OCI-LY3 (cell line): ENCODE data around the gene TGM5.

ENCODE experiments used
- H2AFZ ChIP-seq: fragments of 200-600, 300-600 bp; shearing (Covaris generic); 2 replicates; pipeline ENCODE4 v1.6.0; 2014; ENCODE audit warnings: antibody characterized with exemption, low read depth, low read length
- H3K27ac ChIP-seq: fragments of 200-600, 300-600 bp; sonication (generic); 2 replicates; pipeline ENCODE4 v1.5.1; 2014; ENCODE audit warnings: mild to moderate bottlenecking, low read length, moderate library complexity, mixed read lengths
- H3K27me3 ChIP-seq: fragments of 200-600, 300-600 bp; sonication (generic); 2 replicates; pipeline ENCODE4 v1.6.1; 2014; ENCODE audit warnings: low read depth, low read length, mixed read lengths
- H3K36me3 ChIP-seq: fragments of 200-600, 300-600 bp; sonication (generic); replicated peaks from 2 replicates; pipeline ENCODE3; 2014; ENCODE audit warnings: low read depth, low read length, mixed read lengths
- H3K4me1 ChIP-seq: fragments of 300-600, 200-600 bp; sonication (generic); 2 replicates; pipeline ENCODE4 v1.6.1; 2014; ENCODE audit warnings: low read length, mixed read lengths
- H3K4me2 ChIP-seq: fragments of 200-600, 300-600 bp; sonication (generic); 2 replicates; pipeline ENCODE4 v1.6.1; 2014; ENCODE audit warnings: low read length, mixed read lengths
- H3K4me3 ChIP-seq: fragments of 300-600, 200-600 bp; sonication (generic); 2 replicates; pipeline ENCODE4 v1.5.1; 2014; ENCODE audit warnings: antibody characterized with exemption, mild to moderate bottlenecking, low read length, moderate library complexity
- H3K79me2 ChIP-seq: fragments of 300-600, 200-600 bp; shearing (Covaris generic); 2 replicates; pipeline ENCODE4 v1.6.1; 2014; ENCODE audit warnings: mild to moderate bottlenecking, low read length, mixed read lengths
- H3K9ac ChIP-seq: fragments of 300-600, 200-600 bp; shearing (Covaris generic); 2 replicates; pipeline ENCODE4 v1.6.0; 2014; ENCODE audit warnings: mild to moderate bottlenecking, low read length, moderate library complexity
- H3K9me3 ChIP-seq: fragments of 200-600, 300-600 bp; shearing (Covaris generic); 2 replicates; pipeline ENCODE4 v1.6.1; 2014; ENCODE audit warnings: low read length, mixed read lengths; ENCODE audit not compliant: insufficient read depth
- H4K20me1 ChIP-seq: fragments of 200-600, 300-600 bp; sonication (generic); 2 replicates; pipeline ENCODE4 v1.6.1; 2016; ENCODE audit warnings: low read length, mixed read lengths; ENCODE audit not compliant: insufficient read depth
- EZH2phosphoT487 ChIP-seq: fragments of 200-600 bp; shearing (Covaris generic); IDR thresholded peaks from 2 replicates; pipeline ENCODE4 v1.6.1; 2018; ENCODE audit warnings: antibody characterized with exemption, mixed run types, low read depth
- TF ChIP-seq, protein P1 (sequence below): fragments of 200-600, 300-600 bp; sonication (generic); IDR thresholded peaks from 2 replicates; pipeline ENCODE4 v1.5.1; 2014; ENCODE audit warnings: antibody characterized with exemption, low read length, low read depth

Gene TGM5

DNA sequence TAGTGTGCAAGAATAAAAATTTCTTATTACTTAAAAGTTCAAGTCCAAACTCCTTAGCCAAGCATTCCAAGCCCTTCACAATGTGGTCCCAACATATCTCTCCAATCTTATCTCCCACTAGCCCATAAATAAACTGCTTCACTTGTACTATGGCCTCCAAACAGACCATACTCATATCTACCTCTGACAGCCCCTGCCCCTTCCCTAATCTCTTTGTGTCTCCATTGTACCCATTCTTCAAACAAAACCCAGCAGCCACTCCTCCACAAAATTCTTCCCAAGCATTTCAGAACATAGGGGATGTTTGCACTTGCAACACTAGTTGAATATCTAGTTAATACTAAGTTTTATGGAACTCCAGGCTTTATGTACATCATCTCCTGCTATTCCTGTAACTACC, 33.2 kb upstream of the TGM5 start:
- Histone ChIP-seq H3K9me3 (no peaks in the 10 kb centered on the region), H3K27me3 (peaks cover 2% of the 10 kb centered on the region; the same call in 1 of the 2 replicates), H3K36me3 (no peaks in the 10 kb centered on the region), H3K27ac (no peak overlapping the region), H2AFZ (no peak overlapping the region), H4K20me1 (no peaks in the 10 kb centered on the region), H3K4me3 (no peak overlapping the region), H3K79me2 (no peaks in the 10 kb centered on the region), H3K4me1 (no peaks in the 10 kb centered on the region), H3K9ac (no peak overlapping the region), H3K4me2 (no peak overlapping the region)
- no peak for TF ChIP-seq EZH2phosphoT487
- TF ChIP-seq, protein P1, sequence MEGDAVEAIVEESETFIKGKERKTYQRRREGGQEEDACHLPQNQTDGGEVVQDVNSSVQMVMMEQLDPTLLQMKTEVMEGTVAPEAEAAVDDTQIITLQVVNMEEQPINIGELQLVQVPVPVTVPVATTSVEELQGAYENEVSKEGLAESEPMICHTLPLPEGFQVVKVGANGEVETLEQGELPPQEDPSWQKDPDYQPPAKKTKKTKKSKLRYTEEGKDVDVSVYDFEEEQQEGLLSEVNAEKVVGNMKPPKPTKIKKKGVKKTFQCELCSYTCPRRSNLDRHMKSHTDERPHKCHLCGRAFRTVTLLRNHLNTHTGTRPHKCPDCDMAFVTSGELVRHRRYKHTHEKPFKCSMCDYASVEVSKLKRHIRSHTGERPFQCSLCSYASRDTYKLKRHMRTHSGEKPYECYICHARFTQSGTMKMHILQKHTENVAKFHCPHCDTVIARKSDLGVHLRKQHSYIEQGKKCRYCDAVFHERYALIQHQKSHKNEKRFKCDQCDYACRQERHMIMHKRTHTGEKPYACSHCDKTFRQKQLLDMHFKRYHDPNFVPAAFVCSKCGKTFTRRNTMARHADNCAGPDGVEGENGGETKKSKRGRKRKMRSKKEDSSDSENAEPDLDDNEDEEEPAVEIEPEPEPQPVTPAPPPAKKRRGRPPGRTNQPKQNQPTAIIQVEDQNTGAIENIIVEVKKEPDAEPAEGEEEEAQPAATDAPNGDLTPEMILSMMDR: no peak

DNA sequence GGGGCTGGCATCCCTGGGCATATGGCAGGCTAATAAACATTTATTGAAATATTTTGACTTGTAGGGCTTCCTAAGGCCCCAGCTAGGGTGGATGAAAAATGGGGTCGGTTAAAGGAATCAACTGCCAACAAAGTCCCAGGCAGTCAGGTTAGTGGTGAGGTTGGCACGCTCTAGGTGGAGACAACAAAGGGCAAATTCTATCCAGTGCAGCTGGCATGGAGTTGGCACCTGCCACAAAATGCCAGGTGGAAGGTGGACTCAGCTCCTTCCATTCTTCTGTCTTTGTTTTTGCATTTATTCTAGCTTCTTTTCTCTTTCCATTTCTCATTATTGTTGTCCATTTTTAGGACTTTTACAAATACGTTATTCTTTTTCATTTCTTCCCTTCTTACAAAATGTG, 32.7 kb upstream of the TGM5 start:
- H3K9ac ChIP-seq: no peak overlapping the region
- TF ChIP-seq, protein P1: no peak
- TF ChIP-seq EZH2phosphoT487: no peak

DNA sequence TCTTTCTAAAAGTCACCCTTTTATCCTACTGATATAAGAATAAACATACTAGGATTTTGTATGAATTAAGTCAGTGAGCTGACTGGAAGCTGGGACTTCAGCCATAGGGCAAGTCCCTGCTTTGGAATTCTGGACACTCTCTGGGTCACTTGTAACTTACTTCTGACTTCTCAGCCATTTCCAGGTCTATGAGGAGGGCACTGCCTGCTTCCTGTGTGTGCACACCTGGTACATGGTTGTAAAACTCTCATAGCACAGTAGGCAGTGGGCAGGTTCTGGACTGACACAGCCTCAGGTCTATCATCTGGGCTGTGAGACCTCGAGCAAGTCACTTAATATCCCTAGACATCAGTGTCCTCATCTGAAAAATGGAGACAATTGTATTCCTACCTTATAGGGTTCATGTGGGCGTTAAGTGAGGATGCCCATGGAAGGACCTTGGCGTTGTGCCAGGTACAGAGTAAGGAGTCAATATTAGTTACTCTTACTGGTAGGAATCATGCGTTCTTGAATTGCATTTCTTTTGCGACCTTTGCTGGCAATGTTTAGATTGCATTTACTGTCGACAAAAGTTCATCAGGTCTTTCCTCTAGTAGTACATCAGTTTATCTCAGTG, 27.5 kb upstream of the TGM5 start:
- no peak overlapping the region for H2AFZ ChIP-seq
- 0 out of 2 replicates have a peak, but pooled peaks cover 3% of the 10 kb centered on the region for H3K27me3 ChIP-seq
- no peak overlapping the region for H3K9ac ChIP-seq
- H3K4me3 ChIP-seq: no peak overlapping the region
- H4K20me1 ChIP-seq: no peaks in the 10 kb centered on the region
- H3K4me1 ChIP-seq: no peaks in the 10 kb centered on the region
- H3K79me2 ChIP-seq: no peaks in the 10 kb centered on the region
- no peak overlapping the region for H3K4me2 ChIP-seq
- no peaks in the 10 kb centered on the region for H3K36me3 ChIP-seq
- no peaks in the 10 kb centered on the region for H3K9me3 ChIP-seq
- no peak overlapping the region for H3K27ac ChIP-seq
- no peak for TF ChIP-seq EZH2phosphoT487
- TF ChIP-seq, protein P1: no peak

More for the DNA sequence above, 32.7 kb upstream of the TGM5 start:
- H3K4me2 ChIP-seq: no peak overlapping the region
- H3K4me3 ChIP-seq: no peak overlapping the region
- H4K20me1 ChIP-seq: no peaks in the 10 kb centered on the region
- no peaks in the 10 kb centered on the region for H3K36me3 ChIP-seq
- H3K27me3 ChIP-seq: peaks cover 3% of the 10 kb centered on the region; the same call in 1 of the 2 replicates
- no peaks in the 10 kb centered on the region for H3K9me3 ChIP-seq
- no peak overlapping the region for H3K27ac ChIP-seq
- no peaks in the 10 kb centered on the region for H3K79me2 ChIP-seq
- no peak overlapping the region for H2AFZ ChIP-seq
- no peaks in the 10 kb centered on the region for H3K4me1 ChIP-seq

DNA sequence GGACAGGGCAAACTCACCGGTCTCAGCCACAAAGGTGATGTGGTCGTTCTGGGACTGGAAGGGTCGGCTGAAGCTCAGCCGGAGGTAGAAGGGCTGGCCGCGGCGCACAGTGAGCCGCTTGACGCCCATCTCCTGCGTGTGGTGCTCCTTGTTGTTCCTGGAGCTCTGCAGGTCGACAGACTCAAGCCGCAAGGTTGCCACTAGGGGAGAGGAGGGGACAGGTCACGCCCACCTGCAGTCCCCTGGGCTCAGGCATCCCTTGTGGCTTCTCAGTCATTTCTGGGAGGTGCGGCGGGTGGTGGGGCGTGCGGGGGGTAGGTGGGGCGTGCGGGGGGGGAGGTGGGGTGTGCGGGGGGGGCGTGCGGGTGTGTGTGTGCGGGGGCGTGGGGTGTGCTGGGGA, 26.7 kb upstream of the TGM5 start:
- no peak for TF ChIP-seq EZH2phosphoT487
- TF ChIP-seq, protein P1: no peak
- H2AFZ ChIP-seq: no peak overlapping the region
- no peak overlapping the region for H3K4me2 ChIP-seq

More for the DNA sequence above, 26.7 kb upstream of the TGM5 start:
- no peaks in the 10 kb centered on the region for H3K79me2 ChIP-seq
- no peaks in the 10 kb centered on the region for H3K36me3 ChIP-seq
- H3K27ac ChIP-seq: no peak overlapping the region
- H3K27me3 ChIP-seq: 0 out of 2 replicates have a peak, but pooled peaks cover 3% of the 10 kb centered on the region
- H4K20me1 ChIP-seq: no peaks in the 10 kb centered on the region
- H3K9ac ChIP-seq: no peak overlapping the region
- no peaks in the 10 kb centered on the region for H3K9me3 ChIP-seq
- no peaks in the 10 kb centered on the region for H3K4me1 ChIP-seq
- H3K4me3 ChIP-seq: no peak overlapping the region
